GM23338 (cell line): ENCODE data around the gene FHIT. TPM values are rescaled to one million over a fixed set of nuclear protein-coding genes. Genes with fewer than 3 reads are reported as not detected.

ENCODE experiments used
- ATAC-seq: fragments of 200-7000 bp; cut with Tn5 transposase; 3 replicates; pipeline ENCODE4 v1.9.1; 2020
- DNase-seq: peaks from one replicate; pipeline ENCODE4 v3.0.0-alpha.2; 2015; ENCODE audit warnings: low spot score
- H2AFZ ChIP-seq: fragments of 200-600 bp; sonication (generic); 2 replicates; pipeline ENCODE4 v1.8.0; 2016; ENCODE audit warnings: antibody characterized with exemption, mild to moderate bottlenecking, moderate library complexity
- H3F3A ChIP-seq: fragments of 200-600 bp; sonication (generic); replicated peaks from 2 replicates; pipeline ENCODE4 v1.8.0; 2017; ENCODE audit warnings: antibody characterized with exemption, mixed run types, low read depth
- H3K27ac ChIP-seq: fragments of 200-600 bp; sonication (generic); 2 replicates; pipeline ENCODE4 v1.6.1; 2016; ENCODE audit warnings: low read depth
- H3K27me3 ChIP-seq: fragments of 200-600 bp; sonication (generic); 2 replicates; pipeline ENCODE4 v1.8.0; 2016; ENCODE audit warnings: mild to moderate bottlenecking, mixed run types, moderate library complexity; ENCODE audit not compliant: insufficient read depth
- H3K36me3 ChIP-seq: fragments of 200-600 bp; sonication (generic); 2 replicates; pipeline ENCODE4 v1.8.0; 2016; ENCODE audit warnings: mild to moderate bottlenecking; ENCODE audit not compliant: insufficient read depth
- H3K4me1 ChIP-seq: fragments of 200-600 bp; sonication (generic); 2 replicates; pipeline ENCODE4 v1.8.0; 2016; ENCODE audit warnings: mild to moderate bottlenecking, moderate library complexity; ENCODE audit not compliant: insufficient read depth
- H3K4me2 ChIP-seq: fragments of 200-600 bp; sonication (generic); 2 replicates; pipeline ENCODE4 v1.7.1; 2017; ENCODE audit warnings: mixed run types
- H3K4me3 ChIP-seq: fragments of 200-600 bp; sonication (generic); 2 replicates; pipeline ENCODE4 v1.6.1; 2016; ENCODE audit warnings: mixed run types
- H3K79me2 ChIP-seq: fragments of 200-600 bp; sonication (generic); replicated peaks from 2 replicates; pipeline ENCODE4 v1.8.0; 2017; ENCODE audit warnings: mild to moderate bottlenecking; ENCODE audit not compliant: insufficient read depth
- H3K9me2 ChIP-seq: fragments of 200-600 bp; sonication (generic); 2 replicates; pipeline ENCODE4 v1.8.0; 2017; ENCODE audit not compliant: insufficient read depth
- H4K20me1 ChIP-seq: fragments of 200-600 bp; sonication (generic); replicated peaks from 2 replicates; pipeline ENCODE4 v1.8.0; 2017; ENCODE audit warnings: mild to moderate bottlenecking; ENCODE audit not compliant: insufficient read depth
- H3K27ac Mint-ChIP-seq: 2 replicates; pipeline ENCODE4 v1.8.0; 2020; ENCODE audit warnings: inconsistent platforms, mild to moderate bottlenecking, moderate library complexity, mixed read lengths
- H3K27me3 Mint-ChIP-seq: 3 replicates; pipeline ENCODE4 v1.8.0; 2022; ENCODE audit warnings: low read depth, mild to moderate bottlenecking, moderate library complexity, mixed read lengths, inconsistent platforms; ENCODE audit not compliant: insufficient read depth, poor library complexity
- H3K36me3 Mint-ChIP-seq: 3 replicates; pipeline ENCODE4 v1.8.0; 2021; ENCODE audit warnings: low read depth, mild to moderate bottlenecking, inconsistent platforms, moderate library complexity, mixed read lengths
- H3K4me1 Mint-ChIP-seq: 3 replicates; pipeline ENCODE4 v1.8.0; 2020; ENCODE audit warnings: mild to moderate bottlenecking, inconsistent platforms, mixed read lengths
- H3K4me3 Mint-ChIP-seq: 3 replicates; pipeline ENCODE4 v1.8.0; 2021; ENCODE audit warnings: moderate library complexity, mild to moderate bottlenecking, inconsistent platforms, mixed read lengths
- H3K9me3 Mint-ChIP-seq: 3 replicates; pipeline ENCODE4 v1.8.0; 2020; ENCODE audit warnings: moderate library complexity, mild to moderate bottlenecking, inconsistent platforms, mixed read lengths
- CREB1 ChIP-seq: fragments of 250-450 bp; sonication (Bioruptor Pico); IDR thresholded peaks from 2 replicates; pipeline ENCODE4 v1.5.0; 2020; ENCODE audit warnings: low read depth, mild to moderate bottlenecking, moderate library complexity
- EZH2 ChIP-seq: fragments of 200-600 bp; sonication (generic); IDR thresholded peaks from one replicate; pipeline ENCODE4 v1.8.0; 2017; ENCODE audit warnings: antibody characterized with exemption, mild to moderate bottlenecking, low read depth; ENCODE audit not compliant: unreplicated experiment
- JUNB ChIP-seq: IDR thresholded peaks from one replicate; pipeline ENCODE4 v1.6.1; 2016; ENCODE audit warnings: antibody characterized with exemption; ENCODE audit not compliant: unreplicated experiment
- NANOG ChIP-seq: IDR thresholded peaks from 2 replicates; pipeline ENCODE4 v1.6.1; 2016; ENCODE audit warnings: antibody characterized with exemption, borderline replicate concordance
- POLR2AphosphoS5 ChIP-seq: IDR thresholded peaks from 2 replicates; pipeline ENCODE4 v1.6.1; 2016; ENCODE audit warnings: antibody characterized with exemption, low read depth
- REST ChIP-seq: IDR thresholded peaks from one replicate; pipeline ENCODE4 v1.6.1; 2018; ENCODE audit warnings: antibody characterized with exemption; ENCODE audit not compliant: unreplicated experiment
- STAT1 ChIP-seq: IDR thresholded peaks from one replicate; pipeline ENCODE4 v1.6.1; 2016; ENCODE audit warnings: antibody characterized with exemption; ENCODE audit not compliant: unreplicated experiment
- ZNF331 ChIP-seq: fragments of 250-450 bp; sonication (Bioruptor Pico); IDR thresholded peaks from 2 replicates; pipeline ENCODE4 v1.5.0; 2020; ENCODE audit warnings: low read depth, mild to moderate bottlenecking, moderate library complexity
- ZNF462 ChIP-seq: fragments of 250-450 bp; sonication (Bioruptor Pico); IDR thresholded peaks from 2 replicates; pipeline ENCODE4 v1.5.0; 2020; ENCODE audit warnings: mild to moderate bottlenecking, moderate library complexity
- polyA plus RNA-seq: library from polyadenylated mRNA; unstranded; fragments of >200 nt; fragmentation: Nextera tagmentation; extraction: Ambion mirVana; gene quantifications from 2 replicates; pipeline ENCODE4 v1.2.1, GENCODE V29; 2016
- total RNA-seq: library from RNA; depleted of rRNA; stranded (reverse); fragments of >200 nt; shearing (Covaris generic); gene quantifications from 2 replicates; pipeline ENCODE4 v1.2.3, GENCODE V29; 2014

The FHIT gene
- total and polyA plus RNA-seq, 2 experiments from 2014 or later = 3.0 to 8.3 TPM

- Histone ChIP-seq H3K9me2 (no peaks in the 10 kb centered on the region), H3K4me2 (no peak overlapping the region), H3K4me1 (no peaks in the 10 kb centered on the region), H3K4me3 (no peak overlapping the region), H3K27ac (no peak overlapping the region), H3F3A (no peaks in the 10 kb centered on the region), H3K27me3 (no peaks in the 10 kb centered on the region), H3K79me2 (no peaks in the 10 kb centered on the region), H3K36me3 (no peaks in the 10 kb centered on the region), H2AFZ (no peak overlapping the region), H4K20me1 (no peaks in the 10 kb centered on the region)
- Mint-ChIP-seq H3K9me3 (no peaks in the 10 kb centered on the region), H3K4me3 (no peak overlapping the region), H3K36me3 (no peaks in the 10 kb centered on the region), H3K4me1 (no peaks in the 10 kb centered on the region; the same call in 2 of the 3 replicates), H3K27ac (no peak overlapping the region), H3K27me3 (no peaks in the 10 kb centered on the region)
- no peak for TF ChIP-seq CREB1
- ATAC-seq = no peak
- no peak for DNase-seq
These were observed 886.8 kb downstream of the FHIT start for GRCh38 chr3:60364475-60364874.

- DNase-seq (no peak), ATAC-seq (no peak)
- Histone ChIP-seq H4K20me1 (no peaks in the 10 kb centered on the region), H3F3A (no peaks in the 10 kb centered on the region), H3K79me2 (no peaks in the 10 kb centered on the region), H3K27ac (no peak overlapping the region), H3K36me3 (no peaks in the 10 kb centered on the region), H3K27me3 (no peaks in the 10 kb centered on the region), H2AFZ (no peak overlapping the region), H3K4me3 (no peak overlapping the region), H3K9me2 (no peaks in the 10 kb centered on the region), H3K4me2 (no peak overlapping the region), H3K4me1 (no peaks in the 10 kb centered on the region)
- Mint-ChIP-seq H3K27ac (no peak overlapping the region), H3K36me3 (no peaks in the 10 kb centered on the region), H3K27me3 (no peaks in the 10 kb centered on the region), H3K9me3 (no peaks in the 10 kb centered on the region), H3K4me3 (no peak overlapping the region), H3K4me1 (no peaks in the 10 kb centered on the region; the same call in 2 of the 3 replicates)
- TF ChIP-seq EZH2 = no peak
- no peak for TF ChIP-seq NANOG
These were observed 887.4 kb downstream of the FHIT start for GRCh38 chr3:60363817-60364216.

- Histone ChIP-seq H3K9me2 (peaks cover 6% of the 10 kb centered on the region; the same call in 1 of the 2 replicates), H3K4me1 (no peaks in the 10 kb centered on the region), H3F3A (no peaks in the 10 kb centered on the region), H2AFZ (no peak overlapping the region), H3K79me2 (no peaks in the 10 kb centered on the region), H3K27me3 (no peaks in the 10 kb centered on the region), H3K4me3 (no peak overlapping the region), H4K20me1 (no peaks in the 10 kb centered on the region), H3K27ac (no peak overlapping the region), H3K4me2 (no peak overlapping the region), H3K36me3 (no peaks in the 10 kb centered on the region)
- DNase-seq = no peak
- peaks cover 6% of the 10 kb centered on the region; the same call in 2 of the 3 replicates for H3K4me1 Mint-ChIP-seq
- no peak overlapping the region for H3K4me3 Mint-ChIP-seq
- H3K9me3 Mint-ChIP-seq = no peaks in the 10 kb centered on the region
- H3K27me3 Mint-ChIP-seq = no peaks in the 10 kb centered on the region
- no peak overlapping the region for H3K27ac Mint-ChIP-seq
- ATAC-seq = no peak
- H3K36me3 Mint-ChIP-seq = no peaks in the 10 kb centered on the region
- TF ChIP-seq ZNF462 (CRISPR knock-in tag) (no peak), REST (no peak), STAT1 (no peak), NANOG (no peak), ZNF331 (CRISPR knock-in tag) (no peak), POLR2AphosphoS5 (no peak), JUNB (no peak)
These were observed 895.4 kb downstream of the FHIT start for GRCh38 chr3:60355825-60356224.
